ENCODE measurements around the gene NAALADL2. TPM values are rescaled to one million over a fixed set of nuclear protein-coding genes. Genes with fewer than 3 reads are reported as not detected.

NAALADL2 gene
- total RNA-seq, 1 experiment from 2014 or later = 12.8 TPM

GRCh38 chr3:175007306-175007705, 148.2 kb downstream of the NAALADL2 start:
- Histone ChIP-seq H2AFZ (no peak overlapping the region), H3K4me2 (no peak overlapping the region), H3K27me3 (ENCODE audit: insufficient read depth, low read depth) (no peaks in the 10 kb centered on the region), H3K9me3 (ENCODE audit: insufficient read depth, low read depth) (no peaks in the 10 kb centered on the region), H3K79me2 (ENCODE audit: low read depth) (no peaks in the 10 kb centered on the region), H3K4me3 (no peak overlapping the region), H3K36me3 (ENCODE audit: low read depth) (no peaks in the 10 kb centered on the region), H3K27ac (no peak overlapping the region), H4K20me1 (ENCODE audit: insufficient read depth) (peaks cover under 1% of the 10 kb centered on the region; the same call in 1 of the 2 replicates), H3K4me1 (replicated peaks; ENCODE audit: insufficient read depth) (no peaks in the 10 kb centered on the region), H3K9me2 (ENCODE audit: insufficient read depth) (peaks cover 5% of the 10 kb centered on the region; the same call in 1 of the 2 replicates), H3F3A (ENCODE audit: insufficient read depth, low read depth) (no peaks in the 10 kb centered on the region)
- CTCF ChIA-PET = no interaction called here
- no TSS peak for BruUV-seq (replicated peaks)
- TF ChIP-seq CTCF (conservative IDR thresholded peaks at IDR 0.05) (no peak), EZH2 (IDR thresholded peaks at IDR 0.05; ENCODE audit: low read depth) (no peak)
- intact Hi-C loops (cut with micrococcal nuclease; ENCODE audit: unreplicated experiment) = no loop called here
- DNase-seq = no peak
- POLR2A ChIA-PET (ENCODE audit: unreplicated experiment) = no interaction called here

GRCh38 chr3:175009295-175009694, 150.2 kb downstream of the NAALADL2 start:
- Histone ChIP-seq H3K9me3 (ENCODE audit: insufficient read depth, low read depth) (no peaks in the 10 kb centered on the region), H3K4me2 (no peak overlapping the region), H3K27ac (no peak overlapping the region), H4K20me1 (ENCODE audit: insufficient read depth) (peaks cover 3% of the 10 kb centered on the region; the same call in 1 of the 2 replicates), H3K27me3 (ENCODE audit: insufficient read depth, low read depth) (no peaks in the 10 kb centered on the region), H3K4me1 (replicated peaks; ENCODE audit: insufficient read depth) (no peaks in the 10 kb centered on the region), H3F3A (ENCODE audit: insufficient read depth, low read depth) (no peaks in the 10 kb centered on the region), H3K36me3 (ENCODE audit: low read depth) (no peaks in the 10 kb centered on the region), H3K79me2 (ENCODE audit: low read depth) (no peaks in the 10 kb centered on the region), H3K4me3 (no peak overlapping the region), H2AFZ (no peak overlapping the region), H3K9me2 (ENCODE audit: insufficient read depth) (peaks cover 5% of the 10 kb centered on the region; the same call in 1 of the 2 replicates)
- no TSS peak for BruUV-seq (replicated peaks)
- no peak for TF ChIP-seq EZH2 (IDR thresholded peaks at IDR 0.05; ENCODE audit: low read depth)
- no peak for TF ChIP-seq CTCF (conservative IDR thresholded peaks at IDR 0.05)
- ChIA-PET CTCF (no interaction called here), POLR2A (ENCODE audit: unreplicated experiment) (no interaction called here)
- no peak for DNase-seq
- intact Hi-C loops (cut with micrococcal nuclease; ENCODE audit: unreplicated experiment) = no loop called here

- H3F3A ChIP-seq (ENCODE audit: insufficient read depth, low read depth) = no peaks in the 10 kb centered on the region
- POLR2A ChIA-PET (ENCODE audit: unreplicated experiment) = no interaction called here
- CTCF ChIA-PET = no interaction called here
- H3K9me2 ChIP-seq (ENCODE audit: insufficient read depth) = peaks cover 4% of the 10 kb centered on the region; the same call in 1 of the 2 replicates
- no peaks in the 10 kb centered on the region for H3K79me2 ChIP-seq (ENCODE audit: low read depth)
- H3K9me3 ChIP-seq (ENCODE audit: insufficient read depth, low read depth) = no peaks in the 10 kb centered on the region
- TF ChIP-seq CTCF (conservative IDR thresholded peaks at IDR 0.05) (no peak), EZH2 (IDR thresholded peaks at IDR 0.05; ENCODE audit: low read depth) (no peak)
- no peaks in the 10 kb centered on the region for H3K36me3 ChIP-seq (ENCODE audit: low read depth)
- no peak overlapping the region for H3K4me2 ChIP-seq
- H4K20me1 ChIP-seq (ENCODE audit: insufficient read depth) = peaks cover 3% of the 10 kb centered on the region; the same call in 1 of the 2 replicates
- no peak overlapping the region for H3K27ac ChIP-seq
- no peak overlapping the region for H3K4me3 ChIP-seq
- DNase-seq = no peak
- BruUV-seq (replicated peaks) = no TSS peak
- H3K4me1 ChIP-seq (replicated peaks; ENCODE audit: insufficient read depth) = no peaks in the 10 kb centered on the region
- intact Hi-C loops (cut with micrococcal nuclease; ENCODE audit: unreplicated experiment) = no loop called here
- no peak overlapping the region for H2AFZ ChIP-seq
- no peaks in the 10 kb centered on the region for H3K27me3 ChIP-seq (ENCODE audit: insufficient read depth, low read depth)
Observed at GRCh38 chr3:175015056-175015635, 156.0 kb downstream of the NAALADL2 start.
